ENCODE data around the gene DCAF6.

DCAF6 gene

DNA sequence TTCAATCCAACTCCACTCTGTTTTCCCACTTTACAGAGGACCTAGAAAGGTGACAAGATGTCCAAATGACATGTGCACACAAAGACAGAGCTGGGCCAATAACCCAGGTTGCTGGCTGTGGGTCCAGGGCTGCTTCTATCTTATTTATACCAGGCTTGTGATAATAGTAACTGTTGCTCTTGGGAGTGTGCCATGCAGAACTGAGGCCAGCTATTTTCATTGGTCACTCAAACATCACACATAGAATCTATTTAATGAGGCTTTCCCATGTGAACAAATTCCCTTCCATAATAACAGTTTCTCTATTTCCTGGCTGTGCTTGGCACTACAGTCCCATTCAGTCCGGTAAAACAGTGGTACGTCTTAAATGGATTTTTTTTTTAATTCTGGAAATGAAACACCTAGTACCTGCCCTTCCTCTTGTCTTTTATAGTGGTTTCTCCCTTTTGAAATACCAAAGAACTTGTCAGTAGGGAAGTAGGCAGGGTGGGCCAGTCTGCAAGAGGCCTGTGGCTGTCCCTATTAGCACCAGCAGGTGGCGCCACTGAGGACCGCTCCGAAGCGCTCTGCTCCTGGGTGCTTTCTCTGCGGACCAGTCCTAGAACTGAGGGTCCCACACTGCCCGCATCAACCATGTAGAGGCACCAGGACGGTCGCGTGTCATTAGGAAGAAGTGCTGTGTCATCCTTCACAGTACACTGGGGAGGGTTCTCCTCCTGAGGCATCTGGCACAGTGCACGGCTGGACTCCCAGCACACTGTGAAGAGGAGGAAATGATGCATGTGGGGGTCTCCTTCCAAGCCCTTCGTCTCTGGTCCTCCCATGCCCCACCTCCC, 148.1 kb downstream of the DCAF6 start:
- peak; percentile 8 to 20 for DNase-seq (ENCODE audit: low read depth in 2 of 2)

DNA sequence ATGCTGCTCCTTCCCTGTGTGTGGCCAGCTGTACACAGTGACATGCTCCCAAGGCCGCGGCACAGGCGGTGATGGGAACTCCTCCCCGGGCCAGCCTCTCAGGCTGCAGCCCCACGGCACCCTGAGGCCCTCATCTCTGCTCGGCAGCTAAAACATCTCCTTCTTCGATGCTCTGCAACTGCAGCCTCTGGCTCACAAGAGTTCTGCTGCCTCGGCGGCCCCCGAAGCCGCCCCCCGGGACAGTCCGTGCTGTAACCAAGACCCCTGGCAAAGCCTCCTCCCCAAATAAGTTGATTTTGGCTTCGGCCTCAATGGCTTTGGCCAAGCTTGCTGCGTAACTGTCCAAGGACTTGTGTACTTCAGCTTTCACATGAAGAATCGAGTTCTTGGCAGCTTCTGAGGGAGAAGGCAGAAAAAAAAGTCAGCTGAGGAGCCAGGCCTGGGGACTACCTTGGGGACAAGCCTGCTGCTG, 149.0 kb downstream of the DCAF6 start:
- no peak for DNase-seq (ENCODE audit: low read depth in 2 of 2)

DNA sequence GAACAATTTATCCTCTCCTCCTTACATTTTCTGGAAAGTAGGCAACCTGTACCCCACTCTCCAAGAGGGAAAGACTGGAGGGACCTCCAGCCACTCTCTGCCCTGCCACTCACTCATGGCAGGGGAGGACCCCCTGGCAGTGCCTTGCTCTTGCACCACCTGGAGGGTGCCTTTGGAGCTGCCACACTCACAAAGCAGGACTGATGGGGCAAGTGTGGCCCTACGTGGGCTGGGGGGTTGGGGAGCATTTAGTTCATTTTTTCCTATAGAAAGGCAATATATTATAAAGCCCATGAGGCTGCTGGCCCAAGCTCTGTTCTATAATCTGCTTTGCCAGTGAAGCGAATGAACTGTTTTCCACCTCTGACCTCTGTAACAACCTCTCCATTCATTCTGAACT, 150.0 kb downstream of the DCAF6 start:
- DNase-seq (ENCODE audit: low read depth in 2 of 2), result no peak

DNA sequence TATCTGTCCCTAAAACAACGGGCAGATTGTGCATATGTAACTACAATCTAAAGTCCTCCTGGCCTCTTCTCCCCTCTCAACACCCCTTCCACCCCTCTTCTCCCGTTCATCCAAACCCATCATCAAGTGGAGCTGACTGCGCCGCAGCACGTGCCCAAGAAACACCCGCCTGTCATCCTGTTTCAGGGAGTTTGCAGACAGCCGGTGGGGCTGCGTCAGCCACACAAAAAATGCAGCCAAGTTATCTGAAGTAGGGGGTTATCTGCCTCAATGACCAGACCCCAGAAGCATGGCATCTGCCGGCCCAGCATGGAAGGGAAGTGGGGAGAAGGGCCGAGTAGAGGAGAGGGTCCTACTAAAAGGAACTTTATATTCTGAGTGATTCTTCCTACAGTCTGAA, 151.2 kb downstream of the DCAF6 start:
- no peak for DNase-seq (ENCODE audit: low read depth in 2 of 2)

DNA sequence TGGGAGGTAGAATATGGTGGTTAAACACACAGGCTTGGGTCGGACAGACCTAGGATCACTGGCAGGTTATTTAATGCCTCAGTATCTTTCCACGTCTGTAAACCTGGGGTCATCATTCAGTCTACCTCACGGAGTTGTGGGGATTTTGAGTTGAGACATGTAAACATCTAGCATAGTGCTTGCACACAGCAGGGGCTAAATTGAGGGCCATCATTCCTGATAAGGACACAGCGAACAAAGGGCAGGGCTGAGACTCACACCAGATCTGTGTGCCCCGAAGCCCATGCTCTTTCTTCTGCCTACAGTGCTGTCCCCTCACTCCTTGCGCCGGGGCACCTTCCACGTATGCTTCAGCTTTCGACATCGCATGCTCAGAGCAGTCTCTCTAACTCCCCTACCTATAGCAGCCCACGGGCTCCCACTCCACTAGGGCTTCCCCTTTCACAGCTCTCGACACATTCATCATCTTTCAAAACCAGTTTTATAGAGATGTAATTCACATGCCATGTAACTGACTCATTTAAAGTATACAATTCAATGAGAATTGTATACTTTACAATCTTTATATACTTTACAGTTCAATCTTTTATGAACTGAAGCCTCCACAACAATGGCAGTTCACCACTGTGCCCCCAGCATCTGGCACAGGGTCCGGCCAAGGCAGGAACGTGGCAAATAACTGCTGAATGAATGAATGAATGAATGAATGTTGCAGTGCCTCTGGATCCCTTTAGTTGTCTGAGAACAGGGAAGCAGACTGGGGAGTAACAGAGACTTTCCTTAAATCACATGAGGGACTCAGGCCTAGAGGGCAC, 152.2 kb downstream of the DCAF6 start:
- DNase-seq (ENCODE audit: low read depth in 2 of 2), result no peak

DNA sequence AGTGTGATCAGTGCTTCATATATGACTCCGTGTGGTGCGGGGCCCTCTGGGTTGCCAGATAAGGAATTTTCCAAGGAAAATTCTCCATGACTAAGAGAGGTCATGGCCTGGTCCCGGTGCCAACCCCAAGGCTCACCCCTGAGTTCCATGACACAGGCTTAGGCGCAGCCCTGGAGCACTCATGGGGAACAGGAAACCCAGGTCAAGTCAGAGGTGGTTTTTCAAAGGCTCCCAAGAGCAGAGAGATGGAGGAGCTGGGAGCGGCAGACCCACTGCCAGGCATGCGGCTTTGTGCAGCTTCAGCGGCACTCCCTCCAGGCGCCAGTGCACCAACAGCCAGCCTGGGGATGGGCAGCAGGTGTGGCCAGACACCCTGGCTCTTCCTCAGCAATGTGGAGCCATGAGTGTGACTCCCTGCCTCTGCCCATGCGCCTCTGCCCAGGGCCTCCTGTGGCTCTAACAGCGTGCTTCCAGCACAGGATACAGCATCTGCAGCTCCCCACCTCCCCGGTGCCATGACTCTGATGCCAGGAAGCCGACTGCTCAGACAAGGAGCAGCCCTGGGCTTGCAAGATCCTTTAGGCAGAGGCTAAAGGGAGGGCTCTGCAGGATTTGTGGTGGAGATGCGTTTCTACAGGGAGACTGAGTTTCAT, 153.0 kb downstream of the DCAF6 start:
- no peak for DNase-seq (ENCODE audit: low read depth in 2 of 2)

DNA sequence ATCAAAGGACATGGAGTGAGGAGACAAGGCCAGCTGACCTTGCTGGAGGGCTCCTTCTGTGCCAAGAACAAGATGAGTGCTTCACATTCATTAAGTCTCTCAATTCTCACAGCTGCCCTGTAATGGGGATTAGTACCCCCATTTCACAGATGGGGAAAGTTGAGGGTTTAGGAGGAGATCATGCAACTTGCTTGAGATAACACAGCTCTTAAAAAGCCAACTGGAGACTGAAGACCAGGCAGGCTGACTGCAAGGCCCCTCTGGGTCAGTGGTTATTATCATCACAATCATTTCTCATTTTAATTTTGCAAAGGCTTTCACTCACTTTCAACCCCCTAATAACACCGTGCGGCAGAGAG, 153.5 kb downstream of the DCAF6 start:
- DNase-seq (ENCODE audit: low read depth in 2 of 2), result no peak

DNA sequence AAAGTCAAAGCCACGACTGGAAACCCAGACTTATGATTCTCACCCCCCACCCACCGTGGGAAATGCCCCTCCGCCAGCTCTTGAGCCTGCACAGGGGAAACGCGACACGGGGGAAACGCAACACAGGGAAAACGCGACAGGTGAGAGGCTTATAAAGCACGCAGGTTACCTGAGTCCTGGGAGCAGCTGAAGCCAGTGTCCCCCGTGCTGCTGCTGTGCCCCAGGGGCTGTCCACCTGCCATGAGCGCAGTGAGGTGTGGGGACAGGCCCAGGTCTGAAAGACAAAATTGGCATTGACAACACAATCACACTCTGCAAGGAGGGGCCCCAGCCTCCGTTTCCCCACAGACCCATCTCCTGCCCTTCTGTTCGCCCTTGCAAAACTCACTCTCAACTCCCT, 153.9 kb downstream of the DCAF6 start:
- no peak for DNase-seq (ENCODE audit: low read depth in 2 of 2)

DNA sequence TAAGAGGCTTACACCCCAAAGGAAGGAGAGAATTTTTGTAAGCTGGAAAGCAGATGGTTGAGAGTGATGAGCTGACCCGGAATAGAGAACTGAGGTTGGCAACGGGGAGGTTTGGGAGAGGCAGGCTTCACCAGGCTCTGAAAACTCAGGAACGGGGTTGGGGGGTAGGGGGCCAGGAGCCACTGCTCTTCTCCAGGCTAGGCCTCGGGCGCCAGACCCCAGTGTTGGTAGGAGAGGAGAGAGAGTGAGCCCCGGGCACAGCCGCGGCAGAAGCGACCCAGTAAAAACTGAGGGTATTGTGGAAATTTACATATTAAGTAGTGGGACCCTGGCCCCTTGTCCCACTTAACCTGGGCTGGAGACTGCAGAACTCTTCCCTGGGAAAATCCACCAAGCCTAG, 154.6 kb downstream of the DCAF6 start:
- no peak for DNase-seq (ENCODE audit: low read depth in 2 of 2)

DNA sequence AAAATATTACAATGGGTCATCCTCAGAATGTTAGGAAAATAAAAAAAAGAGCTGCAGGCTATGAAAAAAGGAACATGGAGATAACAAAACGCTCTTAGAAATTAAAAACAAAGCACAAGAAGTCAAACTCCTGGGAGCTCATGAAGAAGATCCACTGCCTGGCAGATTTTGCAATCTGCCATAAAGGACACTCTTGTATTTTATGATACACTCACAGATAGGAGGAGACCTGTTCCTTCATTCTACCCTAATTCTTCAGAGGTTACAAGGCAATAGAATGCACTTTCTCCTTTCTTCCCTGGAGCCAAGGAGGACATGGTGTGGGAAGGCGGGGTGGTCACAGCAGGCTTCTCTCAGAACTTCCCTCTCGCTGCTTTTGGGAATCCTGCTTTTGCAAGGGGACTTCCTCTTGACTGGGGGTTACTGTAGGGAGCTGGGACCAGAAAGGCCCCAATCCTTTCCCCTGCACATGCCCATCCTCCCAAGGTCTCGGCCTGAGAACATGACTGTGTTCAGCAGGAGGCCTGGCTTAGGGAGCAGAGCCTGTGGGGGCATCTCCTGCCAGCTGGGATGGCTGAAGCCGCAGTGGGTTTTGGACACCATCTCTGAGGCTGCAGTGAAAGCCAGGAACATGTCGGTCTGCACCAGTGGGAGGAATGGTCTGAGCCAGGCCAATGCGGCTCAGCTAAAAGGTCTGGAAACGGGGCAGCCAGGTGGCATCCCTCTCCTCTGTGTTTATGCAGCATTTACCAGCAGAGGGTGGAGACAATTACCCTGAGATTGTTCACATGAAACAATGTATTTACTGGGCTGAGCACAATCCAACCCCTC, 155.5 kb downstream of the DCAF6 start:
- no peak for DNase-seq (ENCODE audit: low read depth in 2 of 2)

DNA sequence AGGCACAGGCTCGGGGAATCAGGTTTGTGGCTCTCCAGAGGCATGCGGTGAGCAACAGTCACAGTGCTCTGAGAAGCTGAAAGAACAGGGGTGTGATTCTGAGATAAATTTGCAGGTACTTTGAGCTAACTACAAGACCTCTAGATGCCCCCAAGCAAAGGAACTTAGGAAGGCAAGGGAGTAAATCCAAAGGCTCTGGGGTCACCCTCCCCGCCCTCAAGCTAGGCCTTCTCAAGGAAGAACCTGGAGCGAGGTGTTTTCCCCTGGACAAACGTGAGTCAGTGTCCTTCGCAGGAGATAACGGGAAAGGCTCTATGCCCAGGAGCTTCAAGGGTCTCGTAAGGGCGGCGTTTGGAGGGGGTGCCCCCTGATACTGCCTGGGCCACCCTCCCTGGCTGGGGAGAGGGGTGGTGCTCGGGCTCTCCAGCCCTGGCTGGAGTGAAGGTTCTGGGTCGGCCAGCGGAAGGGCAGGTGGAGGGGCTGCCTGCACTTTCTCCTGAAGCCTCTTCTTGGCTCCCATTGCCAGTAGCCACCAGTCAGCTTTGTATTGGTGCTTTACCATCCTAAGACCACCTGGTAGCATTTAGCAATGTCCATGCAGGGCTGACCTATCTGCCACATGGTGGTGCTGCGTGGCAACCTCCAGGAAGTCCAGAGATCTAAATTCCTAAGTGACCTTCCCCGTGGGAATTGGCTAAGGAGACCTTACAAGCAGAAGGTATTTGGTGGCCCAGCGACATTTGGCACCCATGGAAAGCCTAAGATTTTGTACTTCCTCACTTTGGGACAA, 156.3 kb downstream of the DCAF6 start:
- DNase-seq (ENCODE audit: low read depth in 2 of 2), result no peak

DNA sequence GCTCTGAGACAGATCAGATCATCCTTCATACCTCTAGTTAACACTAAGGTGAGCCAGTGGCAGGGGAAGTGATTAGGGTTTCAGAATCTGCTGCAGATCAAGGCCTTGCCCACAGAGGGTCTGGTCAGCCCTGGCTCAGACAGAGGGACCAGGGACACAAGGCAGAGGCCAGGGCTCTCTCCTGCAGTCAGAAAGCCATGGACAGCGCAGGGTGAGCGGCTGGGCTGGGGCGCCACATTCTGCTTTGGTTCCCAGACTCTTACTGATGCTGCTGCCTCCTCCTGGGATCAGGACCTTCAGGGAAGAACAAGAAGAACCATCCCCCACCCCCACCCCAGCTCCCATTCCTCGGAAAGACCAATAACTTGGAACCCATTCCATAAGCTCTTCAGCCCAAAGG, 157.1 kb downstream of the DCAF6 start:
- no peak for DNase-seq (ENCODE audit: low read depth in 2 of 2)

DNA sequence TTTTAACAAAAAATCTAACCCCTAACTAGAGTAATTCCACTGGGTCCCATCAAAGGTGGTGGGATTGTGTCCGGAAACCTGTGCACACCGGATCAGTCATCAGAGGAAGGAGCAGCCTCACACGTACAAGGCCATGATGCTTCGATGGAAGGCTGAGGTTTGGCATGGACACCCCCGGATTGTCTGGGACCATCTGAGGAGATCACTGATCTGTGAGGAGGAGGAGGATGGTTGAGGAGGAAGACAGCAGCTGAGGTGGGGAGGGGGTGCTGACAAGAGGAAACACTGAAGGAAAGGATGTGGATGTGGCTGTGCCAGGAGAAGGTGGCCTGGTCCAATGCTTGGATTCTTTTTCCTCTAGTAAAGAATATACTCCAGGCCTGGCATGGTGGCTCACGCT, 159.0 kb downstream of the DCAF6 start:
- no peak for DNase-seq (ENCODE audit: low read depth in 2 of 2)

DNA sequence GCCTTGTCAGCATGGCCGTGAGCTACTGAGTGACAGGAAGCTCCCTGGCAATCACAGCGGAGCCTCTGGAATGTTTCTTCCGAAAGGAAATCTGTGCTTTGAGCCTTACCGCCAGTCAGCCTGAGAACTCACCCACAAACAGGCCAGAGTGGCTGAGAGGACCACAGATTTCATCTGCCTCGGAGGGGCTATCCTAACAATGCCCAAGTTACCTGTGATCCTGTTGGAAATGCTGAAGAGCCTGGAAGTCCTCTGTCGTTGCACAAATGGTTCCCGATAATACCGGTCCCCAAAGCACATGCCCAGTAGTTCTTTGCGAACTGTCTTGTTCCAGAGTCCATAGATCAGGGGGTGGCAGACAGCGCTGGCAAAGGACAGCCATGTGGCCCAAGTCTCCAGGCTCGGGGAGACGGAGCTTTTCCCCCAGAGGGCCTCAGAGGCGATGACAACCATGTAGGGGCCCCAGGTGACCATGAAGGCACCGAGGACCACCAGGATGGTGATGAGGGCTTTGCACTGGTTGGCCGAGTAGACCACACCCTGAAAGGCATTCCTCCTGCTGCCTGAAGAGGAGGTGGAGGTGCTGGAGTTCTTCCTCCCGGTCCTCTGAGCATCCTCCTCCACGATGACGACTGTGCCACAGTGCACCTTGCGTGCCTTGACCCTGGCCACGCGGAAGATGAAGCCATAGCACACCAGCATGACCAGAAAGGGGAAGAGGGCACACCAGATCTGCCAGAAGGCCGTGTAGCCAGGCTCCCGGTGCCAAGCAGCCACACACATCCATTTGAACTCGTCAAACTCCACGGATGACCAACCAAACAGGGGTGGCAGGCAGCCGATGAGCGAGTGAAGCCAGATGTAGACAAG, 160.0 kb downstream of the DCAF6 start:
- no peak for DNase-seq (ENCODE audit: low read depth in 2 of 2)

DNA sequence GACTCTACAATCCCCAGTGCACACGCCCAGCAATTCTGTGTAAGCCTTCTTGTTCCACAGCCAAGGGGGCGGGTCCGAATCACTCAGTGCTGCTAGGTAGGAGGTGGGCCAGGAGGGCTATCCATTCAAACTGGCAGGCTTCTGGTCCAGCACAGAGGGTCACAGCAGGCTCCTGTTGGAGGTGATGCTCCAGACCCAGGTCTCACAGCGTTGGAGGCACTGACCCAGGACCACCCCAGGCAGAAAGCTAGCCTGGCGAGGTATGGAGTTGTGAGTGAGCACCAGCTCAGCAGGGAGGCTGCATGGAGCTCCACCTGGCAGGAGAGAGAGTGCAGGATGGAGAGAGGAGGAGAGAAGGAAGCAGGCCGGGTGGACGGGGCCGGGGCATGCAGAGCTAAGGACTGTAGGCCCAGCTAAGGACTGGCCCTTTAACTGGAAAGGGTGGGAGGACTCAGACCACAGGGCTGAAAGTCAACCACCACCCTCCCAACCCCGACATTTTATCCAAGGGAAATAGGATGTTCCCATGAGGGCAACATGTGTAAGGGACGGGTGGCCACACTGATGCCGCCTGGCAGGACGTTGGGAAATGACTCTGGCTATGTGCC, 161.5 kb downstream of the DCAF6 start:
- DNase-seq (ENCODE audit: low read depth in 2 of 2), result no peak

DNA sequence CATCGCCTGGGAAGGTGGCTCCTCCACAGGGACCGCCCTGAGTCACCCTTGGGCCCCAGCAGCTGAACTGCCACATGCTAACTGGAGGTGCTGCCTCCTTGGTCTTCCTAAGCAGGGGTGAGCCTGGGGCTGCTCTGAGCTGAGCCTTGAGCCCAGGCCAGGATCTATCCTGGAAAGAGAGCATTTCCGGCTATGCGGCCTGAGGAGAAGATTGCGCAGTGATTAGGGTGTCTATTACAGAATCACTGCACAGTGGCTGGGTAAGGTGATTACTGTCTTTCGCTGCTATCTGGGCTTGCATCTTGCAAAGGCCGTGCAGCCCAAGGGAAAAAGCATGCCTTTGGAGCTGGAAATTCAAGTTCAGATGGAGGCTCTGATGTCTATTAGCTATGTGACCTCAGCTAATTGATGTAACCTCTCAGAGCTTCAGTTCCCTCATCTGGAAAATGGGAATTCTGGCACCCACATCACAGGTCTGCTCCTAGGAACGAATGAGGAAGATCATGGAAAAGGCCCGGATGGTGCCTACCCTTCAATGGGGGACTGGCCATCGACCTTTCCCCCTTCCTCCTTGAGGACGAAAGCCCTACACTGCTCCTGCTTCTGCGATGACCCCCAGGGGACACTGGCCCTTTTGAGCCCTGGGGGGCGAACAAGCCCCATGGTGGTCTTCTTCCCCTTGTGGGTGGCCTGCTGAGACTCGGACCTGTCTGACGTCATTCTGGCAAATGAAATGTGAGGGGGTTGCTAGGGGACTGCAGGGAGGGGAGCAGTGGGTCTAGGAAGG, 162.2 kb downstream of the DCAF6 start:
- no peak for DNase-seq (ENCODE audit: low read depth in 2 of 2)

DNA sequence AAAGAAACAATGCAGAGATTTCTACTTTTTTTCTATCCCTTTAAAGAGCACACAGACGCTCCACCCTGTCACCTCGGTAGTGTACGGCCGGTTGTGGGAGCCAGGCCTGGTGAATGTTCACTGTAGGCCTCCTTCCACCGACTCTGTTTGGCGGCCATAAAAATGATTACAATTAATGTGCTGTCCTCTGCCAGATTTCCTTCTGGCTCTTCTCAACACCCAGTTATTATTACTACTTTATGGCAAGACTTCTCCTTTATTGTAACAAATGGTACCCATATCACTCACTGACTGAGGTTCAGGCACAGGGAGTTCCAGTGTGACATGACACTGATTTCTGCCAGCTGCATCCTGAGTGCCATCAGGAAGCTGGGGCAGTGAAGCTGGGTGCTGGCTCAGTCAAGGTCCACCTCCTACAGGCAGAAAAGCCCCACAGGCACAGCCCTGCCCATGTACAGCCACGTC, 162.9 kb downstream of the DCAF6 start:
- no peak for DNase-seq (ENCODE audit: low read depth in 2 of 2)

DNA sequence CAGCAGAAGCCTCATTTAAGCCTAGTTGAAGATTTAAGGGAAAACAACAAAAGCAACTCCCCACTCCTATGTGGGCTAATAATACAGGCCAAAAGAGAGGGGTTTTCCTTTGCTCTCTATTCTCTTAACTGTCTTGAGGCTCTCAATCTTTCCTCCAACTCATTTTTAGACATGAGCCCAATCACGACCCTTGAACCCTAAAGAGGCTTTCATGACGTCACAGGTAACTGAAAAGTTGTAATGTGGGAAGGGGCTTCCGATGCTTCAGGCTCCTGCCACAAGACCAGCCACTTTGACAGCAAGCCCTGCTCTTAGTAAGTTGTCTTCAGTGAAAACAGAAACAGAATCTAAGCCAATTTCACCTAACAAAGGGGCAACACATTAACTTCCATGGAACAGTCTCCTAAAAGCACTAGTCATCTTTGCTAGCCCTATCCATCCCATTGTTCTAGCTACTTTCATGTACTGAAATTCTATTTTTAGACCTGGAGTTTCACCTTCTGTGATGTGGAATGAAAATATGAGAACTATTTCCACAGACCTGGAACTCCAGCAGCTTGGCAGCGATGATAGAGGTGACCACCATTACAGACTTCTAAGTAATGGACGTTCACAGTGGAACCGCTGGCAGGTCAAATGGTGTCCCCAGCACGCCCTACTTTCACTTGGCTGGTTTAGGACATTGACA, 164.0 kb downstream of the DCAF6 start:
- DNase-seq (ENCODE audit: low read depth in 2 of 2), result no peak

Measured in activated CD8-positive, alpha-beta memory T cell treated with anti-CD3 and anti-CD28 coated beads for 4 hours (primary cell).